Coronary artery (tissue), 2 donors: ENCODE results near the gene ZFP36.
"Not testable (repeated sequence)": the region's sequence is repeated elsewhere in the genome, so short reads cannot be mapped to it uniquely, and the experiment has no call there.

ENCODE experiments used
- DNase-seq: peaks from one replicate; pipeline ENCODE4 v3.0.0-alpha.2; 2017; ENCODE audit warnings: low spot score
- H3K27ac ChIP-seq, 2 donors: fragments of 200-600 bp; sonication (generic); one replicate each; pipeline ENCODE4 v1.5.1; 2016 to 2019
- H3K4me3 ChIP-seq: fragments of 200-600 bp; sonication (generic); 2 replicates; pipeline ENCODE4 v1.5.1; 2016; ENCODE audit warnings: mild to moderate bottlenecking, moderate library complexity
- TF ChIP-seq, protein P1 (sequence below): fragments of 200-600 bp; sonication (generic); IDR thresholded peaks from one replicate; pipeline ENCODE4 v1.5.1; 2019; ENCODE audit warnings: antibody characterized with exemption

ZFP36 gene

DNA sequence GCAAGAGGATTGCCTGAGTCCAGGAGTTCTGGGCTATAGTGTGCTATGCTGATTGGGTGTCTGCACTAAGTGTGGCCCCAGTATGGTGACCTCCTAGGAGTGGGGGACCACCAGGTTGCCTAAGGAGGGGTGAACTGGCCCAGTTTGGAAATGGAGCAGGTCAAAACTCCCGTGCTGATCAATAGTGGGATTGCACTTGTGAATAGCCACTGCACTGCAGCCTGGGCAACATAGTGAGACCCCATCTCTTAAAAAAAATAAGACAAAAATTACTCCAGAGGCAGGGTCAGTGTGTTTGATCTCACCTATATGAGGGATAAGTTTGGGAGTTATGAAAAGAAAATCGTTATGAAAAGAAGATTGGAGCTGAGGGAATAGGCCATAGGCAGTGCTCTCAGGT is 37.4 kb upstream of the ZFP36 start:
- DNase-seq, result no peak
- H3K4me3 ChIP-seq, result no peak overlapping the region
- TF ChIP-seq, protein P1, sequence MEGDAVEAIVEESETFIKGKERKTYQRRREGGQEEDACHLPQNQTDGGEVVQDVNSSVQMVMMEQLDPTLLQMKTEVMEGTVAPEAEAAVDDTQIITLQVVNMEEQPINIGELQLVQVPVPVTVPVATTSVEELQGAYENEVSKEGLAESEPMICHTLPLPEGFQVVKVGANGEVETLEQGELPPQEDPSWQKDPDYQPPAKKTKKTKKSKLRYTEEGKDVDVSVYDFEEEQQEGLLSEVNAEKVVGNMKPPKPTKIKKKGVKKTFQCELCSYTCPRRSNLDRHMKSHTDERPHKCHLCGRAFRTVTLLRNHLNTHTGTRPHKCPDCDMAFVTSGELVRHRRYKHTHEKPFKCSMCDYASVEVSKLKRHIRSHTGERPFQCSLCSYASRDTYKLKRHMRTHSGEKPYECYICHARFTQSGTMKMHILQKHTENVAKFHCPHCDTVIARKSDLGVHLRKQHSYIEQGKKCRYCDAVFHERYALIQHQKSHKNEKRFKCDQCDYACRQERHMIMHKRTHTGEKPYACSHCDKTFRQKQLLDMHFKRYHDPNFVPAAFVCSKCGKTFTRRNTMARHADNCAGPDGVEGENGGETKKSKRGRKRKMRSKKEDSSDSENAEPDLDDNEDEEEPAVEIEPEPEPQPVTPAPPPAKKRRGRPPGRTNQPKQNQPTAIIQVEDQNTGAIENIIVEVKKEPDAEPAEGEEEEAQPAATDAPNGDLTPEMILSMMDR, result no peak
- no peak overlapping the region for H3K27ac ChIP-seq

DNA sequence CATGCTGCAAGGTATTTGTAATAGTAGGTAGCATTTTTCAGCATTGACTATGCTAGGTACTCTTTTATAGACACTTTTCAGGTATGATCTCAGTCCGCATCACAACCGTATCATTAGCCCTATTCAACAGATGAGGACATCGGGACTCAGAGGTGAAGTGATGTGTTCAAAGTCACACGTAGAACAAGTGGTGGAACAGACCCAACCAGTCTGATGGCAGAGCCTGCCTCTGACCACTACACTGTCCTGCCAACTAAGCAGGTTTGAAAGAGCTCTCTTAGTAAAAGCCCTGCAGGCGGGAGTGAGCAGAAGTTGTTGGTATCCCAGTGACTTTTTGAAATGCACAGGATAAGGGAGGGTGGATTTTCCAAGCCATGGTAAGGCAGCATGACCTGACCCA is 35.9 kb upstream of the ZFP36 start:
- DNase-seq, result no peak
- Histone ChIP-seq H3K27ac (peak overlapping the region in 1 of 2 donors; percentile 96), H3K4me3 (no peak overlapping the region)
- TF ChIP-seq, protein P1, result no peak

DNA sequence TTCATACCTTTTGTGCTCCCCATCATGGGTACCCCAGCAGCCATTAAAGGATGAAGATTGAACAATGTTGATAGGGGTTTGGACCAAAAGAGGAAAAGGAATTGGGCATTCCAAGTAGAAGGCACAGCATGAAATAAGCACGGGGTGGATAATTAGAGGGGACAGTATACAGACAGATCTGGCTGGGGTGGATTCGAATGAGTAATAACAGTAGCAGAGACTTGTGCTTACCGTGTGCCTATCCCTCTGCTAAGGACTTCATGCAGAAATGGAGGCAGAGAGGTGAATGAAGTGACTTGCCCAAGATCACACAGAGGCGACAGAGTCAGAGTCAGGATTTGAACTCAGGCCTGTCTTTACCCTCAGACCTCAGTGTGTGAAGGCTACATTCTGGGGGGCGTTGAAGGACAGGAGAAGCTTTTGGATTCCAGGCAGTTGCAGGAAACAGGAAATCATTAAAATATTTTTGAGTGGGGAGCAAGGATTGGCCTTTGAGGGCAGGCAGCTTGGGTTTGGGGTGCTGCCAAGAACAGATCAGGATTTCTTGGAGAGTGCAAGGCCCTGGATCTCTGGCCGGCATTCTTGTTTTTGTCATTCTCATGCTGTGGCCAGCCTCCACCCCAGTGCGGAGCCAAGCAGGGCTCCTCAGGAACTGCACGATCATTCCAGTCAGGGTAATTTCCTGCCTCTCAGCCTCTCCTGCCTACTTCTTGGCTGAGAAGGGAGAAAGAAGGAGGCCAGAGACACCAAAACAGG is 34.4 kb upstream of the ZFP36 start:
- H3K27ac ChIP-seq, result peak overlapping the region; percentile 87 to 96
- TF ChIP-seq, protein P1, result no peak
- peak; percentile 86 for DNase-seq
- peak overlapping the region; percentile 44 for H3K4me3 ChIP-seq

DNA sequence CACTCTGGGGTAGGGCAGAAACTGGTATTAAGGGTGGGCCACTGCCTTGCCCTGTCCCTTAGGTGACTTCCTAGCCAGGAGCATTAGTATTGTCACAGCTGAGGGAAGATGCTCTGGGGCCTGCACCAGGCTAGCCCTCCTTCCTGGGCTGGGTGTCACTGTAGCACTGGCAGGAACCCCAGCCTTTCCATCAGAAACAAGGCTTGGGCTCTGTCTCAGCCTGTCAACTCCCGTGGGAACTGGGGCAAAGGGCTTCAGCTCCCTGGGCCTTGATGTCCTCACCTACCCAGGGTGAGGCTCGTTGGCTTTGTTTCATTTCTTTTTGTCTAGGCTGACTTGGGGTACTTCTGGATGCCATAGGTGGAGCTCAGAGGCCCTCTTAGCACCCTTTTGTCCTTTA is 33.7 kb upstream of the ZFP36 start:
- peak overlapping the region; percentile 44 for H3K4me3 ChIP-seq
- TF ChIP-seq, protein P1, result no peak
- no peak for DNase-seq
- peak overlapping the region; percentile 87 to 96 for H3K27ac ChIP-seq

DNA sequence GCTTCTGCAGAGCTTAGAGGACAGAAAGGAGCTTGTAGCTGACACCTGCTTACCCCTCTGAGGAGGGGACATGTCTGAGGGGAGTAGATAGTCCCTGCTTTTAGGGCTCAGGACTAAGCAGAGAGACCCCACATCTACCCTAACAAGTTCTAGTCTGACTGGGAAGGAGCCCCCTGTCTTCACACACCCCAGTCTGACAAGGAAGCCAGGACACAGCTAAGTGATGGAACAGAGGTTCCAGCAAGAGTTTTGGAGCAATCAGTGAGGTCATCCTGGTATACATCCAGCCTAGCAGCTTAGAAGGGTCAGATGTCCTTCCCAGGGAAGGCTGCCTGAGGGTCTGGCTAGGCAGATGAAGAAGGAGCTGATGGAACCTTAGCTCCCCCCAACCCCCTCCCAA is 30.7 kb upstream of the ZFP36 start:
- peak overlapping the region in 1 of 2 donors; percentile 30 for H3K27ac ChIP-seq
- no peak overlapping the region for H3K4me3 ChIP-seq
- TF ChIP-seq, protein P1, result no peak
- no peak for DNase-seq

DNA sequence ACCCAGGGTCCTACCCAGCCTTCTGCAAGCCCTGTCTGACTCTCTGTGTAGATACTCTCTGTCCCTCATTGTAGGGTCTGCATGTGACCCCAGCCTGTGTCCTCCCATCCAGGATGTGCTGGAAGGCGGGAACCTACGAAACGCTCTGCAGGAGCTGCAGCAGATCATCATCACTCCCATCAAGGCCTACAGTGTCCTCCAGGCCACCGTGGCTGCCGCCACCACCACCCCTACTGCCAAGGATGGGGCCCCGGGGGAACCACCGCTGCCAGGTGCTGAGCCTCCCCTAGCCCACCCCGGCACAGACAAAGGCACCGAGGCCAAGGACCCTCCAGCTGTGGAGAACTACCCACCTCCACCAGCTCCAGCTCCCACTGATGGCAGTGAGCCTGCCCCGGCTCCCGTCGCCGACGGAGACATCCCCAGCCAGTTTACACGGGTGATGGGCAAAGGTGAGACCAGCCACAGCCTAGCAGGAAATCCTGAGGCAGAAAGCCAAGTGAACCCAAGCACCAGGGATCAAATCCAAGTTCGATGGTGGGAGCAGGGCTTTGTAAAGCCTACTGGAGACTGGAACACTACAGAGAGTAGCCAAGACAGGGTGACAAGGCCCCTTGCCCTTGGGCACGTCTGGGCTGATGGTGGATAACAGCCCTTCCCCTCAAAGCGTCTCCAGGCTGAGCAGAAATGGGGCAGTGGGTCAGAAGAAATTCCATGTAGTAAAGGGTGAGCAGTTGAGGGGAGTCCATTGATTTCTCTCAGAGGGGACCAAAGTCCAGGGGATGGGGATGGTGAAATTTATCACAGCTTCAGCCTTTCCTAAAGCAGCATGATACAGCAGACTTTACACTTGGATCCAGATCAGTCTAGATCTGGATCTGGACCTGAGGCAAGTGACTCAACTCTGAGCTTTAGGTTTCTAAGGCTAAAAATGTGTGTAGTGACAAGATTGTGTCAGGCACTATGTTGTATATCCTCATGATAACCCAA is 29.0 kb upstream of the ZFP36 start:
- H3K4me3 ChIP-seq, result no peak overlapping the region
- TF ChIP-seq, protein P1, result no peak
- peak overlapping the region in 1 of 2 donors; percentile 31 for H3K27ac ChIP-seq
- DNase-seq, result no peak

DNA sequence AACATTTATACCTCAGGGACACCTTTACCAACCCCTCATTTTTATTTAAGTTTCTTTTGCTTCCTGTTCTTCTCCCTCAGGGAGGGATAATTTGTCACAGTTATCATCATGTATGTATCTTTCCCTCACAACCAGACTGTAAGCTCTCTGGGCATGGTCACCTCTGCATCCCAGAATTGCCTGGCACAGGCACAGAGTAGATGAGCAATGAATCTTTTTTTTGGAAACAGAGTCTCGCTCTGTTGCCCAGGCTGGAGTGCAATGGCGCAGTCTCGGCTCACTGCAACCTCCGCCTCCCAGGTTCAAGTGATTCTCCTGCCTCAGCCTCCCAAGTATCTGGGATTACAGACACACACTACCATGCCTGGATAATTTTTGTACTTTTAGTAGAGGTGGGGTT is 27.3 kb upstream of the ZFP36 start:
- H3K27ac ChIP-seq, result peak overlapping the region in 1 of 2 donors; percentile 68
- not testable (repeated sequence) for H3K4me3 ChIP-seq, DNase-seq
